ENCODE data around the gene BMP3.

- TF ChIP-seq POLR2A (IDR thresholded peaks at IDR 0.05; ENCODE audit: low read depth, low read length) = no peak
- no peak for TF ChIP-seq EZH2 (IDR thresholded peaks at IDR 0.05; ENCODE audit: borderline replicate concordance, low read depth, low read length, severe bottlenecking)
- no peak for TF ChIP-seq CTCF (IDR thresholded peaks at IDR 0.05; ENCODE audit: extremely low read depth in 1 of 2, insufficient read depth in 1 of 2, low read depth in 1 of 2, low read length in 2 of 2)
- TF ChIP-seq JUN (IDR thresholded peaks at IDR 0.05; ENCODE audit: borderline replicate concordance, insufficient read depth, insufficient read length, low read depth) = no peak
- TF ChIP-seq POLR2AphosphoS5 (IDR thresholded peaks at IDR 0.05; ENCODE audit: insufficient read depth, low read depth, low read length) = no peak
- TF ChIP-seq MYC (IDR thresholded peaks at IDR 0.05; ENCODE audit: low read depth, low read length) = no peak
- no peak for TF ChIP-seq MAX (IDR thresholded peaks at IDR 0.05; ENCODE audit: insufficient read depth, insufficient read length)
Observed at GRCh38 chr4:81042578-81043365, 12.3 kb downstream of the BMP3 start.

All from endothelial cell of umbilical vein (primary cell).